Eye (tissue), 1 donor: Measurements from ENCODE around the gene ZNF618.
"Not testable (repeated sequence)": the region's sequence is repeated elsewhere in the genome, so short reads cannot be mapped to it uniquely, and the experiment has no call there.

Experiments used
- DNase-seq: peaks from one replicate; pipeline ENCODE4 v3.0.0-alpha.2; 2015

ZNF618 gene

DNA sequence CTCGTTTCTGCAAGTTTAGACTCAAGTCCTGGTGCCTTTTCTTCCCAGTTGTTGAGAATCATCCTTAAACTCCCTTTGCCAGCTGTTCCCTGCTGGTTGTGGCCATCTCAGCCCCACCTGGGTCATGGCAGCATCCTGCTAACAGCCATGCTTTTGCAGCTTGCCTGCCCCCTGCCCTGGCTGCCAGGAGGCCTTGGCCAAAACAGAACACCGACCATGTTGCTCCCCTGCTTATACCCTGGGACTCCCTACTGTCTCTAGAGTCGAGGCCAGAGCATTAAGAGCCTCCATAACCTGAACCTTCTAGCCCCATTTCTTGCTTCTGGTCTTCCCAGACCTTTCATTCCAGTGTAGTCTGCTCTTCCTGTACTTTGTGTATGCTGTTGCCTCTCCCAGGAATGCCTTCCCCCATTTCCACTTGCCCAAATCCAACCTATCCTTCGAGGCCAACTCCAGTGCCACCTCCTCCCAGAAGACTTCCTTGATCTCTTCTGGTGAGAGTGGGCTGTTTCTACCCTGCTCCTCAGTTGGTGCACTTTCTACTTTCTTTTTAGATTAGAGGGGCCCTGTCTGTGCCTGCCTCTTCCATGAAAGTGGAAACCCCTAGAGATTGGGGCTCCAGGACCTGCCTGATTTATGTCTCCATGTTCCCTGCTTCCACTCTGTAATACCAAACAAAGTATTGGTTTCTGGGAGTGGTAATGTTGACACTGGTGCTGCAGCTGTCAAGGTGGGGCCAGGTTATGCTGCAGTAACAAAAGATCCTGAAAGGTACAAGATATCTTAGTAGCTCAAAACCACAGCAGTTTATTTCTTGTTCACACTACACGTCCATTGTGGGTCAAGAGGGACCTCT is 113.8 kb downstream of the ZNF618 start:
- no peak for DNase-seq

DNA sequence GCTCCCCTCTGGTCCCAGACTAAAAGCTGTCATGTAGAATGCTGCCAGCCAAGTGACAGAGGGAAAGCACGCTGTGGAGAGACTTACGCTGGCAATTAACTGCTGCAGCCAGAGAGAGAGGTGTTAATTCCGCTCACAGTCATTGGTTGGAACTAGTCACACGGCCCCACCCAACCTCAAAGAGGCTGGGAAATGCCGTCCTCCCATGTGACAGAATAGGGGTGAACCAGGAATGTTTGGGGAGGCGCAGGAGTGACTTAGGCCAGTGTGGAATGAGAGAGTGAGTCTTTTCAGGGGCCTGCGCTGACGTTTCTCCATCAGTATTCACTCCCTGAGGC is 114.4 kb downstream of the ZNF618 start:
- DNase-seq, result no peak

DNA sequence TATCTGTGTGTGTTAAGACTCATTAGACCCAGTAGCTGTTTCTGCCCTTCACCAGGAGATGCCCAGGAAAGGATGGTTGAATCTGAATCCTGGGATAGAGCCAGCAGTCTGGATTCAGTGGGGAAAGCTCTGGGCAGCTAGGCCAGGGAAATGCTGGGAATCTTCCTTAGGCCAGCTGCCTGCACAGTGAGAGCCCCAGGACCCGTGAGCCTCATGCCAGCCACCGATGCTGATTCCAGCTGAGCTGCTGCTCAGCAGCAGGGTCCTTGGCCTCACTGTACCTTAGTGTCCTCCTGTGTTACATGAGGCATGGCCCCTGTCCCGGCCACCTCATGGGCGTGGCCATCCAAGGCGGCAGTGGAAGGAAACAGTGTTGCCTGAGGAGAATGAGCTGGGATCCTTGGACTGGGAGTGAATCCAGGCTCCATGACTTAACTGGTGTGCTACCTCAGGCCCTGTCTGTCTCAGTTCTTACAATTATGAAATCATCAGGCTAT is 114.9 kb downstream of the ZNF618 start:
- DNase-seq, result no peak

DNA sequence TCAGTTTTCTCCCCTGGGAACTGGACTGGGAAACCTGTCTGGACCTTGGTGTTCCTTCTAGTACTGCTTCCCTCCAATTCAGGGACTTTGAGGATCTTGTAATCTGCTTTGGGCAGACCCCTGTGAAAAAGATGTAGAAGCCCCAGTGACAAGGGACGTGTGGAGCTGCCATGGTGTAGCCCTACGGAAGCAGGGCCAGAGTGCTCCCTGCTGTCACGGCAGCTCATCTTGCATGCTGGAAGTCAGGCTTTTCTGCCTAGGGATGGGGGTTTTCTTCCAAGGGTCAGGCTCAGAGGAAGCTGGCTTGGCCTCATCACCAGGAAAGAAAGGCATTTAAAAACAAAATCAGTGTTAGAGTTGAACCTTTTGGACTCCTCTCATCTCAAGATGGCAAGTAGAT is 115.6 kb downstream of the ZNF618 start:
- DNase-seq, result no peak

DNA sequence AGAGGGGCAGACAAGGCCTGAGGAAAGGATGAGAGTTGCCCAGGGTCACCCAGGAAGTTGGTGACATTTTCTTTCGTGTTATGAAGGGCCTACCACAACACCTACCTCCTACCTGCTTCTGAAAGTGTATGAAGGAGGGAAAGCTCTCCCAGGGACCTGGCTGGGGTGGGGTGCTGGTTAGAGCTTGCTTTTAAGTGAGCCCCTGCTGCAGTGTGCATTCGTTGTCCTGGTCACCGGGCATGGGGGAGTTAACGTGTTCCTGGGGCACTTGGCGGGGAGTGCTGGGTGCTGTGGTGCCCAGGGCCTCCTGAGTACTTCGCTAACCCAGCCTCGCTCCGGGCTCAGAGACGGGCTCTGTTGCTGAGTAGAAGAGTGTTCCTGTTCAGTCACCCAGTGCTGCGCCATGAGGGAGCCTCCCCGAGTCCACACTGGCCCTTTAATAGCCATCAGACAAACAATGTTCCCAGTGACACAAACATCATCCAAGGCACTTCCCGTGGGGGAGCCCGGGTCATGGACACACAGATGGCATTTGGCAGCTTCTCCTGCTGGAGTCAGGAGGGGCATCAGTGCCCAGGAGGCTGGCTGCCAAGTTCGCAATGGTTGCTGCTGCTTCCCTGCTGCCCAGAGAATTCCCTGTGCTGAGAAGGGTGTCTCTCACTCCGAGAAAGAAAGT is 116.3 kb downstream of the ZNF618 start:
- no peak for DNase-seq

DNA sequence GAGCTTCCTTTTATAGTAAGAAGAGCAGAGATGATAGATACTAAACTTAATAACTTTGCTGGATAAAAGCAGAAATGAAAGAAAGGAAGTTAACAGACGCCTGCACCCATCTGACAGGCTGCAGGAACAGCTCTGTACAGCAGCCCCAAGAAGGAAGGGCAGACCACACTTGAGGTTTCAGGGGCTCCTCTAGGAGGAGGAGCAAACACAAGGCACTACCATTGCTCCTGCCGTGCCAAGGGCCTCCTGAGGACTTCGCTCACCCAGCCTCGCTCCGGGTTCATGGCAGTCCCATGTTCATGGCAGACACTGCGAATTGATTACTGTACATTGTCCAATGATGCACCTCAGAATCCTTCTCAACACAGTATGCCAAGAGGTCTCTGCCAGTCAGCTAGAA is 116.9 kb downstream of the ZNF618 start:
- no peak for DNase-seq

DNA sequence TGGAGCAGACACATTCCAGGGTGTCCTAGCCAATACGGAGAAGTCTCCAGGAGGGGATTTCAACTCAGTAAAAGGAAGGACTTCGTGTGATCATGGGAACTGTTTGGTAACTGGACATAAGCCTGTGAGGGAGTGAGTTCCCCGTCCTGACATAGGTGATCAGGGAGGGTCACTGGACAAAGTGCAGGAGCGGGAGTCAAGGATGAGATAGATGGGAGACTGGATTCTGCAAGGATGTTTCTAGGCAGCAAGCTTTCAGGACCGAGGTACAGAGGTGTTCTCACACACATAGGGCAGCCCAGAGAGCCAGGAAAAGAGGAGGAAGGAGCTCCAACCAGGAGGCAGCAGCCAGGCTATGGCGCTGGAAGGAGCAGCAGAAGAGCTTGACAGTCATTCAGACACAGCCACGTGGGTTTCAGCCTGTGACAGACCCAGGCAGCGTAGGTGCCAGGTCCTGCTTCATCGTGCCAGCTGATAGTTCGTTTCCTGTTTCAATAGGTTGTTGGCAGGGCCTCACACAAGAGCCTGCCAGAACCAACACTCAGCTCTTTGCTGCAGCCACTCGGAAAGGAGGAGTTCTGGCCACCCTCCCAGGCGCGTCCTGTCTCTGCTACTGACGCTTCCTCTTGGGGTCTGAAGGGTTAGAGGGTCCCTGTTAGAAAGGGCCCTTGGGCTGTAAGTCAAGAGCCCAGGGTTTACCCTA is 117.9 kb downstream of the ZNF618 start:
- peak; percentile 32 for DNase-seq

DNA sequence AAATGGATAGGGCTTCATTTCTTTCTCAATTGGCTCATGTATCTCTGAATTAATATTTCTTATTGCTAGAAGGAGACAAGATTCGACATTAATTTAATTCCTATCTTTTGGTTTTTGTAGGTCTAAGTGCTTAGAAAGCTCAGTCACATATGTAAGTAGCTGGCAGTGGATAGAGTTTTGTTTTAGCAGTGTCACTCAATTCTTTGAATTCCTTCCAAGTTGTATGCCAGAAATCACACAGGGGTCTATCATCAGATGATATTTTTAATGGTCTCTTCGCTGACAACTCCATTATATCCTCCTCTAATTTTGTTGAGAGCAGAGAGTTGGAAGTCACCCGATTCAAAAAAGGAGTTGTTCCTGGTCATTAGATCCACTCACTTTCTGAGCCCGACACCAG is 119.3 kb downstream of the ZNF618 start:
- no peak for DNase-seq

DNA sequence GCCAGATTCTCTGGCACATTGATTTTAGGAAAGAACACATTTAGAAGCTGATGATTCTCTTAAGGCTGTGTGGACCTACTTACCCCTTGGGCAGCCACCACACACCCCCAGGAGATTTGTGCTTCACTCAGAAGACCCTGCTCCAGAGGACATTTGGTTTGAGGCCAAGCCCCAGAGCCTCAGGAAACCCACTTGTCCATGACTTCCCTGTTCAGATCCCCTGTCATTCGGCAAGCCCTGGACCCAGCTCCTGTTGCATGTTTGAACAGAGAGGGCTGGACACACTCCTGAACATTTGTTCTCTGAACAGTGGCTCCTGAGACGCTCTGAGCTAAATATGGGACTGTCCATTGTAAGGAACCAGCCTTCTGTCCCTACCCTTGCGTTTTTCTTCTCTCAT is 119.9 kb downstream of the ZNF618 start:
- no peak for DNase-seq

DNA sequence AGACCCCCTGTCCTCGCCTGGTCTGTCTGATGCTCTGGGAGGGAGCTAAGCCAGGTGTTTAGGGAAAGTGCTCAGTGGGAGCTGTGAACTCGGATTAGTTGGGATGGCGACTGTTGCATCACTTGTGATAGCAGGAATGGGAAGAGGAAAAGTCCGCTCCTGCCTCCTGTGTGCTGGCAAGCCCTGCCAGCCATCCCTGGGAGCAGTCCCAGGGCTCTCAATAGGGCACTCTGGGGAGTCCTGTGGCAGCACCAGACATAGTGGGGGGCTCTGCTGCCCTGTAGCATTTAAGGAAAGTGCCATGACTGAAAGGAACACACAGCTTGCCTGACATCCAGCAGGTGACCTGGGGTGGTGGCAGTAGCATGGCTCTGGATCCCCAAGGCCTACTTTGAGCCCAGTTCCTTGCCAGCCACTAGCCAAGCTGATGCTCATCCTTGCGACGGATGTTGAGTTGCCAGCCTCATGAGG is 120.5 kb downstream of the ZNF618 start:
- DNase-seq, result no peak

DNA sequence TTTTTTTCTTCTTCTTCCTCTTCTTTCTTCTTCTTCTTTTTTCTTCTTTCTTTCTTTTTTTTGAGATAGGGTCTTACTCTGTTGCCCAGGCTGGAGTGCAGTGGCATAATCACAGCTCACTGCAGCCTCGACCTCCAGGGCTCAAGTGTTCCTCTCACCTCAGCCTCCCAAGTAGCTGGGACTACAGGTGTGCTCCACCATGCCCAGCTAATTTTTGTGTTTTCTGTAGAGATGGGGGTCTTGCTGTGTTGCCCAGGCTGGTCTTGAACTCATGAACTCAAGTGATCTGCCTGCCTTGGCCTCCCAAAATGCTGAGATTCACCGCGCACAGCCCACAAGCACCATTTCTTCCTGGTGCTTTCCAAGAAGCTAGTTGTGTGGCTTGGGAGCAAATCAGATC is 121.0 kb downstream of the ZNF618 start:
- DNase-seq, result not testable (repeated sequence)

DNA sequence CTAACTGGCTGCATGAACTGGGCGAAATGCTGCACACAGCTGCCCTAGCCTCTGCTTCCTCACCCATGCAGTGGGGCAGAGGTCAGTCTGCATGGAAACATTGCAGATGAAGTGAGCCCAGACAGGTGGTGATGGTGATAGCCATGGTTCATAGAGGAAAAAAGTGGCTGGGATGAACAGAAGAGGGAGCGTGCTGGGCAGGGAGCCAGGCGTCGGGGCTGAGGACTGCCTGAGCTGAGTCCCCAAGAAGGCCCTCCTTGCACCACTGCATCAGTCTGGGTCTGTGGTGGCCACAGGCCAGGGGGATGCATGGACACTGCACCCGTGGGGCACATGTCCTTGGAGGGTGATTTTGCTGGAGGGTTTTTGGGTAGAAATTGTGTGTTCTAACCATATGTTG is 121.5 kb downstream of the ZNF618 start:
- no peak for DNase-seq

DNA sequence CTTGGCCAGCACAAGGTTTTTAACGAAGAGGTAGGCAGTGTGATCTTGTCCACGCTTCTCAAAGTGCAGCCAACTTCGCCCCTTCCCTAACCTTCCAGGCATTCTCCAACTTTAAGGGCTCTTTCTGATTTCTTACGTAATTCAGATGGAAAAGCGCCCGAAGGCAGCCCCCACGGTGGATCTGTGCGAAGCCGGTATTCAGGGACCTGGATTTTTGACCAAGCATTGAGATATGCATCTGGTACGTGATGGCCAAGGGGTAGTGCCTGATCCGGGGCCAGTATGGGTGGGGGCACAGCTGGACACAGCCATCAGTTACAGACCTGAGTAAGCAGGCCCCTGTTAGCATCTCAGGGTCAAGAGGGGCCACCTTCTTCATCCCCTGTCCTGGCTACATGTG is 122.0 kb downstream of the ZNF618 start:
- no peak for DNase-seq

DNA sequence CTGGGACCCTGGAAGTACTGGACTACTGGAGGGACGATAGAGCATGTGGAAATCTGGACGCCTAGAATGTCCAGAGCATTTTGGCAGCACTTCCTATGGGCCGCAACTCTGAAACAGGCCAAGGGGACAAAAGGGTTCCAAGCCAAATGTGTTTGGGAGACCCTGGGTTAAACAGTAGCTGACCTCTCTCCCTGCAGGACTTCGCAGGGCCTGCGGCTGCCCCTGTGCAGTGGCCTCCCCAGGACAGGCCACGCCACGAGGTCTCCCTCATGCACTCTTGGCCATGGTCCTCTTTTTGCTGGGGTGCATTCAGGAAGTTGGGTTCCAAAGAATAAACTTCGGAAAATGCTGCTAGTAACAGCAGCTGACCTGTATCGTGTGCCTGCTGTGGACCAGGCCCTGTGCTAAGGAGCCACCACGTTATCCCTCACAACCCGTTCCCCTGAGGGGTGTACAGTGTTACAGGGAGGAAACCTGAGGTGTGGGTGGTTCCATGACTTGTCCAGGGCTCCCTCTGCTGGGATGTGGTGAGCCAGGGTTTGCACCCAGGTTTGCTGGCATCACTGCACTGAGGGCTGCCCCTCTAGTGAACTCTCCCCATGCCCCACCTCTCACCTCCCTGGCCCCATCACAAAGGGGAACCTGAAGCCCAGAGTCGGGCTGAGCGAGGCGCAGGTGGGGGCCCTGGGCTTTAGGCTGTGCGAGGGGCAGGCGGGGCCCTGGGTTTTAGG is 122.6 kb downstream of the ZNF618 start:
- no peak for DNase-seq

DNA sequence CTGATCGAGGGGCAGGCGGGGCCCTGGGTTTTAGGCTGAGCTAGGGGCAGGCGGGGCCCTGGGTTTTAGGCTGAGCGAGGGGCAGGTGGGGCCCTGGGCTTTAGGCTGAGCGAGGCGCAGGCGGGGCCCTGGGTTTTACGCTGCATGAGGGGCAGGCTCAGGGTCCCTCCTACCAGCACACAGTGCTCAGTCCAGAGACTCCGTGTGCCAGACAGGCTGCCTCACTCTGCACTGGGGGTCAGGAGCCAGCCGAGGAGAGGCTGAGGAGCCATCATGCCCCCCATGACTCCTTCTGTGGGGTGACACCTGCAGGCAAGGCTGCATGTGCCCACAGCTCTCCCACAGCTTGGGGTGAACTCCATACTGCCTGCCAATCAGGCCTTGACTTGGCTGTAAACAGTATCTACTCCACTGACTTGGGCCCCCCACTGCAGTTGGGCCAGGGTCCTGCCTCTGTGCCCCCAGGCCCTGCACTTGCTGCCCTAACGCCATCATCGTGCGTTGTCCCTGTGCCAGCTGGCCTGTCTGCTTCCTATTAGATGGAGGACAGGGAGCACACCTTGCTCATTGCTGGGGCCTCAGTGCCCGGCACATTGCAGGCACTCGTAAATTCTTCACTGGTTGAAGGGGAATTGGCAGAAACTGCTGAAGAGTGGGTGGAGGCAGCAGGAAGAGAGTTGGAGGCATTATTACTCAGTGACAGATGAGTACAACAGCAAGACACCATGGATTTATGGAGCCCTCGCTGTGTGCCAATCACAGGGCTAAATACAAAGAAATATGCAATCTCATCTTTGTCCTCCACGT is 123.3 kb downstream of the ZNF618 start:
- no peak for DNase-seq

DNA sequence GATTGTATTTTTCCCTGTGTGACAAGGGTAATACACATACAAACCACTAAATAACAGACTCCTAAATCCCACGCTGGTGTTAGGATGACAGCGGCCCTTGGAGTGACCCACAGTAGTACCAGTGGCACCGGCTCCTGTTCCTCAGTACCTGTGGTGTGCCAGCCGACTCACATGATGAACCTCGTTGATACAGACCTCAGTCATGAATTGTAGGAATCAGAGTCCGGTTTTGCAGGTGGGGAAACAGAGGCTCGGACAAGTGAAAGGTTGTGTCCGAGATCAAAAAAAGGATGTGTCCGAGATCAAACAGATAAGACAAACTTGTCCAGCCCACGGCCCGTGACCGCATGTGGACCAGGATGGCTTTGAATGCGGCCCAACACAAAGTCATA is 124.0 kb downstream of the ZNF618 start:
- no peak for DNase-seq

DNA sequence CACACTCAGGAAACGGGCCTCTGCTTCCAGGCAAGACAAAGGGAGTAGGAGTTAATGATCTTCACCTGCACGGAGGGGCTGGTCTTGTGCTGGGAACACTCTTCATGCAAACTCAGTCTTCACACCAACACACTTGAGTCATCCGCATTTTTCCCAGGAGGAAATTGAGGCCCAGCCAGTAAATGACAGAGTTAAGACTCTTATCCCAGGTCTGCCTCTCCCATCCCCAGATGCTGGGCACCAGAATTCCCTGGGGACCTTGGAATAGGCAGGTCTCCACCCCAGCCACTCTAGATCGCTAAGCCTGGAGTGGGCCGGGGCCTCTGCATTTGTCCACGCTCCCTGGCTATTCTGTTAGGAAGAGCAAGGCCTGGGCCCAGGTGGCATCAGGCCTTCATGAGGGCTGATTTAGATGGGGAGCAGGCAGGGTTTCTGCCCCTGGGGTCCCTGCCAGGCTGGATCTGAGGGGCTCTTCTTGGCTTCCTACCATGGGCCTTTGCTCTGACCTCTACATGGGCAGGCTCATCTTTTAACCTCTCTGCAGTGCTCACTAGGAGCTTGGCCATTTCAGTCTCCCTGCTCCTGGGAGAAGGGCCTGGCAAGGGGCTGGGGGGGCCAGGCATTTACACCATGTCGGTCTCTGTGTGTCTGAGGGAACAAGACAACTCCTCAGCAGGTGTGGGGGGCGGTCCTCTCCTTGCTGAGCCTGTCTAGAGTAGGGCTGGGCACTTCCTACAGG is 124.7 kb downstream of the ZNF618 start:
- no peak for DNase-seq

DNA sequence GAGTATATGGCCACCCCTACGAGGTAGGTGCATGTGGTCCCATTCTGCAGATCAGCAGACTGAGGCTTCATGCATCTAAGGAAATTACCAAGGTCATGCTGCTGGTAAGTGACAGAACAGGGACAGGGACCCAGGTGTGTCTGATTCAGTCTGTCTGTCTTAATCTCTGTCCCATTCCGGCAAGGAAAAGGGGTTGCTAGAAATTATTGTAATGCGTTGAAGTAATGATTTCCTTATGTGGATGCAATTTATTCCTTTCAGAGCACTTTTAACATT is 125.2 kb downstream of the ZNF618 start:
- DNase-seq, result no peak

DNA sequence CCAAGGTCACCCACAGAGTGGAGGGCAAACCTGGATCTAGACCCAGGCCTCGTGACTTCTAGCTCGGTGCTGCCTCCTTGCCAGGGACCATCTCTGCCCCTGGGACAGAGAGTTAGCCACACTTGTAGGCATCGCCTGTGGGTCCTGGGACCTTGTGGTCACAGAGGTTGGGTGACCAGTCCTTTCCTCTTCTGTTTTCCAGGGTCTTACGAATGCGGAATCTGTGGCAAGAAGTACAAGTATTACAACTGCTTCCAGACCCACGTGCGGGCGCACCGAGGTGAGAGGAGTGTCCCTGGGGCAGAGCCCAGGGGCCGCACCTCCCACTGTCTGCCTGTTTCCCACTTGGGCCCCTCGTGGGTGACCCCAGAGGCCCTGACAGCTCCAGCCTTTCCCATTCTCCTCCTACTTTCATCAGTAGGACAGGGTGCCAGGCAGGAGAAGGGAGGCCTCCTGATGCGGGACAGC is 125.7 kb downstream of the ZNF618 start:
- no peak for DNase-seq

DNA sequence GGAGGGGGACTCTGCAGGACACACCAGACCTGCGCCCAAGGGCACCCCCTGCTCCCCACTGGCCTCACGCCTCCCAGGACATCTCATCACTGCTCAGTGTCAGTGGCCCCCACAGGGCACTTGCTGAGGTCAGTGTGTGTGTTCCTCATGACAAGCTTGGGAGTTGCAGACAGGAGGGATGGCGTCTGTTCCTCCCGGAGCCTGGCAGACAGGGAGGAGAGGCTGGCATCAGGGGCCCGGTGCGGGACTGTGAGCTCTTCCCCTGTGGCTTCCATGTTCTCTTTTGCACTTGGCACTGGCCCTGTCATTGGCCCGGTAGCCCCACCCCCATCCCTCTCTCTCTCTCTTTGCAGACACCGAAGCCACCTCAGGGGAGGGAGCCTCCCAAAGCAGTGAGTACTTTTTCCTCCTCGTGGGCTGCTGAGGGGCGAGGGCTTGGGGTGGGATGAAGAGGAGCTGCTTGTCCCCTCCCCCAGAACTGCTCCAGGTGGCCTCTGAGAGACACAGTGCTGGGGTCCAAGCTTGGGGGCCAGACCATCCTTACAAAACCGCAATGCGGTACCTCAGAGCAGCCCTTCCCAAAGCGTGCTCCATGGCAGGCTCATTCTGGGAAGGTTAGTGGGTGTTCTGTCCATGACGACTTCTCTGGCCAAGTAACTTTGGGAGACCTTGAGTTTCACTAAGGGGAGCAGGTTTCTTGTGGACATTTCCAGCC is 126.3 kb downstream of the ZNF618 start:
- no peak for DNase-seq

DNA sequence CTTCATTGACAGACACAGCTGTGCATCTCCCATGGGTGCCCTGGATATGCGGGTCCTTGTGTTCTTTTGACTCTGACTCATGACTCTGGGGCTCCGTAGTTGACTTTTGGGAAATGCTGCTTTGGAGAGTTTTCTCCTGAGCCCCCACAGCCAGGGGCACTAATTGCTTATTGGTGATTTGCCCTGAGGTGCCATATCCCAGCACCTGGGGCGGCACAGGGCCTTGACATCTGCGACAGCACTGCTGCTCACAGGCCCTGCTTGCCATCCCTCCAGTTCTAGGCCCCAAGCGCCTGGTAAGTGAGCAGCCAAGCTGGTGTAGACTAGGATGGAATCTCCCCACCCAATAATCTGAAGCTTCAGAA is 126.9 kb downstream of the ZNF618 start:
- no peak for DNase-seq
